K562 (cell line): ENCODE results near the gene ABCB4. TPM values are rescaled to one million over a fixed set of nuclear protein-coding genes. Genes with fewer than 3 reads are reported as not detected.
A peak's percentile ranks its signal among the peaks of the same experiment; 100 is the strongest.

Experiments
- CBFA2T3 ChIP-seq: fragments of 450-650 bp; IDR thresholded peaks from 2 replicates; pipeline ENCODE4 v1.6.1; 2017
- FOXM1 ChIP-seq, 2 experiments: fragments of 450-650 bp in 1 of 2; sonication (generic) in 1 of 2; formaldehyde crosslinking in 1 of 2; IDR thresholded peaks; 2 replicates each; pipeline versions ENCODE4 v1.6.1 to v1.9.0; 2017 to 2022; ENCODE audit warnings: low read depth in 2 of 2, mild to moderate bottlenecking in 2 of 2, missing genetic modification reagents in 1 of 2, moderate library complexity in 1 of 2
- IRF2 ChIP-seq: sonication (generic); formaldehyde crosslinking; IDR thresholded peaks from 2 replicates; pipeline ENCODE4 v1.8.1; 2022; ENCODE audit warnings: mild to moderate bottlenecking, missing genetic modification reagents
- IRF9 ChIP-seq: fragments of 450-650 bp; IDR thresholded peaks from 2 replicates; pipeline ENCODE4 v1.6.1; 2016; ENCODE audit warnings: missing biosample characterization, missing genetic modification characterization
- LCOR ChIP-seq: sonication (generic); formaldehyde crosslinking; IDR thresholded peaks from 2 replicates; pipeline ENCODE4 v1.8.0; 2022; ENCODE audit warnings: mild to moderate bottlenecking, missing genetic modification reagents
- NCOA1 ChIP-seq: fragments of 450-650 bp; IDR thresholded peaks from 2 replicates; pipeline ENCODE4 v1.6.1; 2016; ENCODE audit warnings: low read depth
- NFIC ChIP-seq: fragments of 450-650 bp; IDR thresholded peaks from 2 replicates; pipeline ENCODE4 v1.6.1; 2017; ENCODE audit warnings: mild to moderate bottlenecking, inconsistent platforms
- NONO ChIP-seq, 2 experiments: fragments of 200-400 bp in 1 of 2; fragments of 450-650 bp in 1 of 2; formaldehyde crosslinking in 1 of 2; IDR thresholded peaks; 2 replicates each; pipeline ENCODE4 v1.6.1; 2017; ENCODE audit warnings: low read depth in 2 of 2, mild to moderate bottlenecking in 2 of 2, moderate library complexity in 2 of 2, low read length in 1 of 2
- RAD21 ChIP-seq, 2 experiments: fragments of 250-450 bp in 1 of 2; fragments of 450-650 bp in 1 of 2; sonication (Bioruptor Pico) in 1 of 2; formaldehyde crosslinking in 1 of 2; IDR thresholded peaks in 1 of 2; conservative IDR thresholded peaks in 1 of 2; 2 replicates each; pipeline versions ENCODE4 v1.4.0 to v1.8.0; 2020 to 2022; ENCODE audit warnings: mild to moderate bottlenecking in 2 of 2, moderate library complexity in 1 of 2
- SMARCA5 ChIP-seq: fragments of 450-650 bp; IDR thresholded peaks from 2 replicates; pipeline ENCODE4 v1.6.1; 2016
- STAT5A ChIP-seq: IDR thresholded peaks from 2 replicates; pipeline ENCODE4 v1.6.1; 2012; ENCODE audit warnings: low read length, inconsistent platforms, borderline replicate concordance
- TCF7L2 ChIP-seq: fragments of 150-350 bp; IDR thresholded peaks from 2 replicates; pipeline ENCODE4 v1.6.1; 2016; ENCODE audit warnings: low read depth, mild to moderate bottlenecking, low read length, moderate library complexity
- ZBTB43 ChIP-seq: sonication (generic); formaldehyde crosslinking; IDR thresholded peaks from 2 replicates; pipeline ENCODE4 v1.8.0; 2023; ENCODE audit warnings: mild to moderate bottlenecking, missing genetic modification reagents
- ZNF449 ChIP-seq: fragments of 250-450 bp; sonication (Bioruptor Pico); IDR thresholded peaks from 2 replicates; pipeline ENCODE4 v1.8.0; 2022; ENCODE audit warnings: moderate library complexity, mild to moderate bottlenecking, inconsistent platforms
- polyA plus RNA-seq, 8 experiments: library from polyadenylated mRNA; depleted of rRNA in 4 of 8; stranded (reverse) in 5 of 8; unstranded in 3 of 8; fragments of >200 nt; fragmentation: Nextera tagmentation in 2 of 8; fragmentation: Illumina TruSeq in 1 of 8; extraction: Ambion mirVana in 2 of 8; extraction: Trizol in 1 of 8; gene quantifications; 2 replicates each; pipeline versions ENCODE4 v1.2.1 to v1.2.3, GENCODE V29; 2011 to 2014; ENCODE audit warnings: inconsistent platforms in 1 of 8, missing spikeins in 1 of 8
- total RNA-seq, 7 experiments: library from RNA; depleted of rRNA in 6 of 7; stranded (reverse); fragments of >200 nt in 6 of 7; fragmentation: Illumina TruSeq in 2 of 7; extraction: Trizol in 2 of 7; gene quantifications; 2 replicates each; pipeline versions ENCODE4 v1.2.1 to v1.2.3, GENCODE V29; 2011 to 2021; ENCODE audit warnings: low replicate concordance in 1 of 7
- TF ChIP-seq, protein P1 (sequence below): fragments of 450-650 bp; formaldehyde crosslinking; IDR thresholded peaks from 2 replicates; pipeline ENCODE4 v1.4.0; 2022; ENCODE audit warnings: missing genetic modification characterization
- TF ChIP-seq, protein P2 (sequence below): IDR thresholded peaks from 2 replicates; pipeline ENCODE4 v1.6.1; 2016; ENCODE audit warnings: missing genetic modification characterization, missing compliant biosample characterization
- TF ChIP-seq, protein P3 (sequence below): sonication (generic); formaldehyde crosslinking; IDR thresholded peaks from 2 replicates; pipeline ENCODE4 v1.8.0; 2022; ENCODE audit warnings: mild to moderate bottlenecking, missing genetic modification reagents, borderline replicate concordance

ABCB4 gene
- total and polyA plus RNA-seq, 9 of the 15 experiments (the other 6 are each of a cell fraction or from before 2014, with no cell fraction given) = 0.06 to 0.73 (median 0.40) TPM

- TF ChIP-seq, protein P1, sequence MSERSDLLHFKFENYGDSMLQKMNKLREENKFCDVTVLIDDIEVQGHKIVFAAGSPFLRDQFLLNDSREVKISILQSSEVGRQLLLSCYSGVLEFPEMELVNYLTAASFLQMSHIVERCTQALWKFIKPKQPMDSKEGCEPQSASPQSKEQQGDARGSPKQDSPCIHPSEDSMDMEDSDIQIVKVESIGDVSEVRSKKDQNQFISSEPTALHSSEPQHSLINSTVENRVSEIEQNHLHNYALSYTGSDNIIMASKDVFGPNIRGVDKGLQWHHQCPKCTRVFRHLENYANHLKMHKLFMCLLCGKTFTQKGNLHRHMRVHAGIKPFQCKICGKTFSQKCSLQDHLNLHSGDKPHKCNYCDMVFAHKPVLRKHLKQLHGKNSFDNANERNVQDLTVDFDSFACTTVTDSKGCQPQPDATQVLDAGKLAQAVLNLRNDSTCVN (CRISPR knock-in tag) = no peak
- TF ChIP-seq RAD21 (CRISPR knock-in tag; conservative IDR thresholded peaks at IDR 0.05 in 1 of 2, IDR thresholded peaks at IDR 0.05 in 1 of 2) (no peak), ZBTB43 (CRISPR knock-in tag) (no peak), SMARCA5 (no peak), NCOA1 (no peak), LCOR (no peak), NONO (IDR thresholded peaks at IDR 0.05; ENCODE audit: low read depth in 2 of 2, low read length in 1 of 2) (no peak), CBFA2T3 (peak; percentile 91), NFIC (peak; percentile 38; the same call in 1 of the 2 replicates), STAT5A (peak; percentile 56; the same call in 1 of the 2 replicates), IRF2 (CRISPR knock-in tag) (no peak), FOXM1 (IDR thresholded peaks at IDR 0.05; ENCODE audit: low read depth) (0 out of 2 replicates have a peak, but pooled peaks have one; percentile 42), FOXM1 (CRISPR knock-in tag; IDR thresholded peaks at IDR 0.05; ENCODE audit: low read depth) (no peak), TCF7L2 (no peak), ZNF449 (CRISPR knock-in tag) (no peak), IRF9 (tag) (no peak)
- TF ChIP-seq, protein P2, sequence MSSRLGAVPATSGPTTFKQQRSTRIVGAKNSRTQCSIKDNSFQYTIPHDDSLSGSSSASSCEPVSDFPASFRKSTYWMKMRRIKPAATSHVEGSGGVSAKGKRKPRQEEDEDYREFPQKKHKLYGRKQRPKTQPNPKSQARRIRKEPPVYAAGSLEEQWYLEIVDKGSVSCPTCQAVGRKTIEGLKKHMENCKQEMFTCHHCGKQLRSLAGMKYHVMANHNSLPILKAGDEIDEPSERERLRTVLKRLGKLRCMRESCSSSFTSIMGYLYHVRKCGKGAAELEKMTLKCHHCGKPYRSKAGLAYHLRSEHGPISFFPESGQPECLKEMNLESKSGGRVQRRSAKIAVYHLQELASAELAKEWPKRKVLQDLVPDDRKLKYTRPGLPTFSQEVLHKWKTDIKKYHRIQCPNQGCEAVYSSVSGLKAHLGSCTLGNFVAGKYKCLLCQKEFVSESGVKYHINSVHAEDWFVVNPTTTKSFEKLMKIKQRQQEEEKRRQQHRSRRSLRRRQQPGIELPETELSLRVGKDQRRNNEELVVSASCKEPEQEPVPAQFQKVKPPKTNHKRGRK (tag) = no peak
- TF ChIP-seq, protein P3, sequence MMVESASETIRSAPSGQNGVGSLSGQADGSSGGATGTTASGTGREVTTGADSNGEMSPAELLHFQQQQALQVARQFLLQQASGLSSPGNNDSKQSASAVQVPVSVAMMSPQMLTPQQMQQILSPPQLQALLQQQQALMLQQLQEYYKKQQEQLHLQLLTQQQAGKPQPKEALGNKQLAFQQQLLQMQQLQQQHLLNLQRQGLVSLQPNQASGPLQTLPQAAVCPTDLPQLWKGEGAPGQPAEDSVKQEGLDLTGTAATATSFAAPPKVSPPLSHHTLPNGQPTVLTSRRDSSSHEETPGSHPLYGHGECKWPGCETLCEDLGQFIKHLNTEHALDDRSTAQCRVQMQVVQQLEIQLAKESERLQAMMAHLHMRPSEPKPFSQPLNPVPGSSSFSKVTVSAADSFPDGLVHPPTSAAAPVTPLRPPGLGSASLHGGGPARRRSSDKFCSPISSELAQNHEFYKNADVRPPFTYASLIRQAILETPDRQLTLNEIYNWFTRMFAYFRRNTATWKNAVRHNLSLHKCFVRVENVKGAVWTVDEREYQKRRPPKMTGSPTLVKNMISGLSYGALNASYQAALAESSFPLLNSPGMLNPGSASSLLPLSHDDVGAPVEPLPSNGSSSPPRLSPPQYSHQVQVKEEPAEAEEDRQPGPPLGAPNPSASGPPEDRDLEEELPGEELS (CRISPR knock-in tag) = no peak
- TF ChIP-seq, all 486 proteins: peak for 23
Observed at GRCh38 chr7:87356448-87356847, 119.0 kb downstream of the ABCB4 start (continued).
